Measurements from ENCODE around the gene COX14.
"Not testable (repeated sequence)": the region's sequence is repeated elsewhere in the genome, so short reads cannot be mapped to it uniquely, and the experiment has no call there.

Gene COX14

DNA sequence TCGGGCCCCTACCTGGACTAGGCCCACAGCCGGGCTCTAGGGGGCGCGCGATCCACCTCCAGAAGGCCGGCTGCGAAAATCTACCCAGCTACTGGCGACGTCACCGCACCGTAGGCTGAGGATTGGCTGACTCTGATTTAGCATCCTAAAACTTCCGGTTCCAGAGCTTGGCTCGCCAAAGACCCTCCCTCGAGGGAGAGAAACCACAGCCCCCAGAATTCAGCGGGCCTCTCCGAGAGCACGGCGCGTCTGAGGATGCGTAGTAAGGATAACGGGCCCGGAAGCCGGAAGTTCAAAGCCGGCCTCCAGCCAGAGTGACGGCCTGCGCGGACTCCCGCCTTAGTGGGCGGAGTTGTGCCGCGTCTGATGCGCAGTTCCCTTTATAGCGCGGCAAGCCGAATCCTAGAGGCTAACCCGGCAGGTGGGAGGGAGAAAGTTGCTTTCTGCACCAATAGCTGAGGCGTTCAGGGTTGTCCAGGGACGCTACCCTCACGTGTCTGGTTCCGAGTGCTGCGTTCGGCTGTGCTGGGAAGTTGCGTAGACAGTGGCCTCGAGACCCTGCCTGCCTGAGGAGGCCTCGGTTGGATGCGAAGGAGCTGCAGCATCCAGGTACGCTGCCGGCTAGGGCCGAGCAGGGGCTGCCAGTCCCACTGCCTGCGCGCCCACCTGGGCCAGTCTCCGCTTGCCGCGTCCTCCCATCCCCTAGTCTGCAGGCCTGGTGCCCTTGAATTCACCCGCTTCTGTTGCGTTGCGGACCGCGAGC, at the start of gene COX14:
Gene COX14 (plus strand): TSS at position 544 of the 763 bp plus-strand sequence. CDS start 7,808 bp downstream, outside the sequence.
- peak; percentile 100 for DNase-seq (ENCODE audit: low spot score)

DNA sequence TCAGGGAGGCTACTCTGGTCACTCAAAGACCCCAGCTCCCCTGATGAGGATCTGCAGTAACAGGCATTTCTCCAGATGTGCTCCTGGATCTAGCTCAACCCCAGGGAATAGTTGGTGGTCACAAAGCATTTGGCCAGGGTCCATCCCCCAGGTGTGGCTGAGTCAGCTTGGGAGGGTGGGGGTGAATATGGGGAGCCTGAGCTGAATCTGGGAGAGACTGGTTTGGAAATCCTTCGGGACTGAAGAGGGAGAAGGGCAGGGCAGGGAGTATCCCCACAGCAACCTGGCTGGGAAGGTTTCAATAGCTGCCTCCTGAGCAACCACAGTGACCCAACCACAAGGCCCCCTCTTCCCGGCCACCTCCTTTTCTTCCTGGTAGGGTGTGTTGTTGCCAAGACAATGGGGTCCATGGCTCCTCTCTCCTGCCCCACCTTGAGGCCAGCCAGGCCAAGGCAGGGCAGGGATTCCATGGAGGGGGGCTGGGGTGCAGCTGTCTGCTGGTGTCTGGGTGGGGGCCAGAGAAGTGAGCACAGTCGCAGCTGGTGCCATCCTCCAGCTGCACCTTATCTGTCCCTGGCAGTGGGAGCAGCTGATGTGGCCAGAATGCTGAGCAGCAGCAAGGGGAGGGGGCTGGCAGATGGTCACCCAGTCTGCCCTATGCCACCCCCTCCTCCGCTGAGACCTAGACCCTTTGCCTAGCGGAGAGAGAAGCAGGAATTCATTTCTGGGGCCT, 49.1 kb upstream of the COX14 start:
- DNase-seq (ENCODE audit: low spot score), result no peak

DNA sequence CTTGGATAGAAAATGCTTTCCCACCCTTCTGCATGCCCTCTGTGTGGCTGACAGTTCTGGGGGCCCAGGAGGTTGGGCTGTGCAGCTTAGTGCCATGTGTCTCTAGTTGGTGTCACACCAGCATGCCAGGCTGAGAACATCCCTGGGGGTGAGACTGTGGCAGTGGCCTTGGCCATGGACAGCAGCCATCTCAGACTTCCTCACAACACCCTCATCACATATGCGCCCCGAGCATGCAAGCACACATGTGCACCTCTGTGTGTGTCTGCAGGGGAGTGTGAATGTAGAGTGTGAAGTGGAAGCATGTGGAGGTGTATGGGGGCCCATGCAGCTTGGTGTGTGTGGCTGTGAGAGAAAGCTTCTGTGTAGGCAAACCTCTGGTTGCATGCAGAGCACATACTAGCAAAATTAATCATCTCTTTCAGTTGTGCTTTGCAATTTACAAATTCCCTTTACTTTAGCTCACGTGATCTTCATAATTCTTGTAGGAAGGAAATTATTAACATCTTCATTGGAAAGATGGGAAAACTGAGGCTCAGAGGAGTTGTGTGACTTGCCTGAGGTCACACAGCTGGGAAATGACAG, 46.2 kb upstream of the COX14 start:
- DNase-seq (ENCODE audit: low spot score), result no peak

DNA sequence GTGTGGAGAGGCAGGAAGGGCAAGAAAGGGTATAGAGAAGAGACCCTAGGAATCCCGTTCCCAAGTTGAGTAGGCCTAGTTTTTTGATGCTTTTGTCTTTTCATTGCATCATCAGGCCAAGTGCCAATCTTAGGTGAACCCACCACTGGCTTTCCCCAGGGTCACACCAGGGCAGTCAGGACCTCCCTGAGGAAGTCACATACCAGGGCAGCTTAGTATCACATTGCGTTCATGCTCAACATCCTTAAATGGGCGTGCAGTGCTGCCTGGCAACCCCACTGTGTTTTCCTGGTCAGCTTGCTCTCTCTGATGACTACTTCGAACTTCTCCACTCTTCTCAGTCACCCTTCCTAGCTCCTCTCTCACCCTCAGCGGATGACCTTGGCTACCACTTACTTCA, 45.6 kb upstream of the COX14 start:
- no peak for DNase-seq (ENCODE audit: low spot score)

DNA sequence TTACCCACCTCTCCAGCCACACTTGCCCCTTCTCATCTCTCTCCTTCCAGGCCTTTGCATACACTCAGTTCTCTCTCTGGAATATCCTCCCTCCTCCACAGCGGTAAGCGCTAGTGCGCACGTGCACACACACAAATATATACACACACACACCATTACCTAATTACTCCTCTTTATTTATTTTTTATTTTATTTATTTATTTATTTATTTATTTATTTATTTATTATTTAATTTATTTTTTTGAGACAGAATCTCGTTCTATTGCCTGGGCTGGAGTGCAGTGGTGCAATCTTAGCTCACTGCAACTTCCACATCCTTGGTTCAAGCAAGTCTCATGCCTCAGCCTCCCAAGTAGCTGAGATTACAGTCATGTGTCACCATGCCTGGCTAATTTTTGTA, 43.0 kb upstream of the COX14 start:
- DNase-seq (ENCODE audit: low spot score), result no peak

DNA sequence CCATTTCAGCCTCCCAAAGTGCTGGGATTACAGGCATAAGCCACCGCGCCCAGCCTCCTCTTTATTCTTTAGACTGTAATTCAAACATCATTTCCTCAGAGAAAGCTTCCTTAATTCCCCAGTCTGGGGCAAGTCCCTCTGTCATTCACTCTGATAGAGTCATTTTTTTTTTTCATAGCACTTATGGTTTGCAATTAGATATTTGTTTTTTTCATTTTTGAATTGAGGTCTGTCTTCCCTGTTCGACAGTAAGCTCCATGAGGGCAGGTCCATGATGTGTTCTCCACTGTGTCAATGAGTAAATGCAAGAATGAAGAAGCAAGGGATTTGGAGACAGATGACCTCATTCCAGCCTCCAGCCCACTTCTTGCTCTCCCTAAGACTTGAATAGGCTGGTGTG, 42.5 kb upstream of the COX14 start:
- DNase-seq (ENCODE audit: low spot score), result no peak

DNA sequence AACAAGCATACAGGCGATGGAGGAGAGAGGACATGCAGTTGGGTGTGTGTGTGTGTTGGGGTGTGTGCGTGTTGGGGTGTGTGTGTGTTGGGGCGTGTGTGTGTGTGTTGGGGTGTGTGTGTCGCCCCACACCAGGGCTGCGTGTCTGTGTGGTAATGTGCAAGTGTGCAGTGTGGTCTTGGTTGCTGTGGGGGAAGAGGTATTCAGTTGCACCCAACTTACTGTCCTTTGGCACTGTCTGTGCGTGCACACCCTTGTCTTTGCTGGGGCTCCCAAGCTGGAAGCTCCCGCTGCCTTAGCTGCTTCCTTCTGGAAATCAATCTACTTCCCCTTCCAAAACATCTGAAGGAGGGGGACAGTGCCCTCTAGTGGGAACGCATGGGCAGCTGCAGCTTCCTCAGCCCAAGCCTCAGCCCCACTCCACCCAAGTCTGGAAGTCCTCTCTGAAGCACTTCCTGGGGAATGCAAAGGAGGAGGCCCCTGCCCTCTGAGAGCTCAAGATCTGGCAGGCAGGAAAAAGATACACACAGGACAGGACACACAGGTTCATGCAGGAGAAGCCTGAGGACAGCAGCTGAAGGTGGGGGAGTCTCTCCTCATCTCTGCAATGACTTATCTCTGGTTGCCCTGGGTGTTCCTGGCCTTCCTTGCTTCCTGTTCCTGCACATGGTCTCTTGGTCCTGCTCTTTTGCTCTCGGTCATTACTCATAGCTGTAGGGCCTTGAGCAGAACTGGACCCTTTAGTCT, 41.5 kb upstream of the COX14 start:
- DNase-seq (ENCODE audit: low spot score), result peak; percentile 58

DNA sequence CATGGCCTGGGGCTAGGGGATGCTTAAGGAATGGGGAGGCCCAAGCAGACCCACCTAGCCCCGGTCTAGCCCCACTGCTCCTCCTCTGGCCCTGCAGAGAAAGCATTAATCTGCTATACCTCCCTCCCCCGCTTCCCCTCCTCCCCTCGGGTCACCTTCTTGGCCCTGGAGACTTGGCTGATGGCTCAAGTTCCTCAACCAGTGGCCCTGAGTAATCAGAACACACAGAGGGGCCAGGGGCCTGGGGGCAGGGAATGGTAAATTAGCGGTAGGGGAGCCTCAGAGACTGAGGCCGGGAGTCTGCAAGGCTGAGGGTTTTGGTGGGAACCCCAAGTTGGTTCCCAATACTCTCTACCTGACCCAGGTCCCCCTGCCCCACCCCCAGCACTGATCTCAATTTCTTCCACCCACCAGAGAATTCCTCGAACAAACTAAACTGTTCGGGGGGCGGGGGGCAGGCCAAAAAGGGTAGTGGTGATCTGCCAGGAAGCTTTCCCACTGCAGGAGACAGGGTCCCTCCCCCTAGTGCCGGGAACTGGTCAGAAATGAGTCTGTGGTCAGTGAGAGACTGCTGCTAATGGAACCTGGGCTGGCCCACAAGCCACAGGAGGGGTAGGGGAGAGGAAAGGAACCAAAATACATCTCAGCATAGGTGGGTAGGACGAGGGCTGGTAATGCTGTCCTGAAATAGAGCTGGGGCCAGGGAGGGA, 39.7 kb upstream of the COX14 start:
- no peak for DNase-seq (ENCODE audit: low spot score)

DNA sequence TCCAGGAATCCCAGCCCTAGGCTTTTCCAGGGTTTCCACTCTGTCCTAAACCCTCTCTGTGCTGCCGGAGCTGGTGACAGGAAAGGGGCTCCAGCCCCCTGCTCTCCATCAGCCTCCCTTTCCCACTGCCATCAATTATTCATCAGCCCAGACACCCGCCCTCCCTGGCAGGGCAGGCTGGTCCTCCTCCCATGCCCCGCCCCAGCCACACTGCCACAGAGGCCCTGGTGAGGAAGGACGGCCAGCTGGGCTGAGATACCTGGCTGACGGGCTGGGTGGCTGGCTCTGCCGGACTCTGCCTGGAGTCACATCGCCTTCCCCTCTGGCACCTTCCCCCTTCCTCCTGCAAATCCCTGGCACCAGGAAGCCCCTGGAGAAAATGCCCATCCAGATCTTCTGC, 38.8 kb upstream of the COX14 start:
- no peak for DNase-seq (ENCODE audit: low spot score)

DNA sequence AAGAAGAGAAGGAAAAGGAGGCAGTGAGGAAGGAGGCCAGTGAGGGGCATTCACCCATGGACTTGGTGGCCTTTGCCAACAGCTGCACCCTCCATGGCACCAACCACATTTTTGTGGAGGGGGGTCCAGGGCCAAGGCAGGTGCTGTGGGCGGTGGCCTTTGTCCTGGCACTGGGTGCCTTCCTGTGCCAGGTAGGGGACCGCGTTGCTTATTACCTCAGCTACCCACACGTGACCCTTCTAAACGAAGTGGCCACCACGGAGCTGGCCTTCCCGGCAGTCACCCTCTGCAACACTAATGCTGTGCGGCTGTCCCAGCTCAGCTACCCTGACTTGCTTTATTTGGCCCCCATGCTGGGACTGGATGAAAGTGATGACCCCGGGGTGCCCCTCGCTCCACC, 38.3 kb upstream of the COX14 start:
- DNase-seq (ENCODE audit: low spot score), result no peak

DNA sequence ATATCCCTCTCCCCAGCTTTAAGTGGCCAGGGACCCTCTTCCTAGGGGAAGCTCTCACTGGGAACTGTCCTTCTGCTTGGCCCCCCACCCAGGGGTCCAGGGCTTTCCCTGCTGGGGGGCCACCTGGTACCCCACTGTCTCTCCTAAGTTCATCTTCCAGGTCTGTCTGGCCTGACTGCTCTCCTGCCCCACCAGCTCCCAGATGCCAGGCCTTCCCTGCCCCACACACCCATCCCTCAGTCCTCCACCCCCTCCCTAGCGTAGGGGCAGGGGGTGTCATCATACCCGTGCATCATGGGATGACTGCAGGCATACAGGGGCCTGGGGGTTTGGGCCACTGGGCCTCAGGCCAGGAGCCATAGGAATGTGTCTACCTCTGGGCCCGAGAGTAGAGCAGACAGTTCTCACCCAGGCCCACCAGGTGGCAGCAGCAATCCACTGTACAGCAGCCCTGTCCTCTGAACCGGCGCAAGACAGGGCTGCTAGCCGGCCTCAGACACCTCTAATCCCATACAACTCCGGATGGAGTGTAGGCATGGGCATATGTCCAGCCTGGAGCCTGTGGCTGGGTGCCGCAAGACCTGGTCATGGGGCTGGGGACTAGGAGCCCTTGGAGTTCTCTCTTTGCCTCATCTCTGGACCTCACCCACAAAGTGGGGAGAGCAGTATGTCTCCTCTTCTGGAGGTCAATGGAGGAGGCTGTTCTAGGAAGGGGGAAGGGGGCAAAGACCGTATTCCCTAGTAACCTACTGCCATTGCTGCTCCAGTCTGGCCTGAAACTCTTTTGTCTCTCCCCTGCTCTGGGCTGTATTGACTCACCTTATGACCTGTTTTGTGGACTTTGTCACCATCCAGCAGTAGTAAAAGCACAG, 36.9 kb upstream of the COX14 start:
- DNase-seq (ENCODE audit: low spot score), result peak; percentile 73

DNA sequence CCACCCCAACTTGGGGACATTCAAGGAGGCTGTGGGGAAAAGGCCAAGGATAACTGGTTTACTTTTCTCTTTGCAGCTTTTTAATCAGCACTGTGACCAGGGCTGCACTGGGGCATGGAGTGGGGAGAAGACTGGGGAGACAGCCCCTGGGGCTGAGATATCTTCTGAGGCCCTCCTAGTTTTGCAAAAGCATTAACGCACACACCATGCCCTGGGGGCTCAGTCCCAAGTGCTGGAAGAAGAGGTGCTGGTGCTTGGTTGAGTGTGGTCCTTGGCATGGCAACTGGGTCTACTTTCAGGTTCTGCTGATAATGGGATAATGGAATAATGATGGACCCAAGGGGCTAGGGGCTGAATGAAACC, 36.2 kb upstream of the COX14 start:
- no peak for DNase-seq (ENCODE audit: low spot score)

DNA sequence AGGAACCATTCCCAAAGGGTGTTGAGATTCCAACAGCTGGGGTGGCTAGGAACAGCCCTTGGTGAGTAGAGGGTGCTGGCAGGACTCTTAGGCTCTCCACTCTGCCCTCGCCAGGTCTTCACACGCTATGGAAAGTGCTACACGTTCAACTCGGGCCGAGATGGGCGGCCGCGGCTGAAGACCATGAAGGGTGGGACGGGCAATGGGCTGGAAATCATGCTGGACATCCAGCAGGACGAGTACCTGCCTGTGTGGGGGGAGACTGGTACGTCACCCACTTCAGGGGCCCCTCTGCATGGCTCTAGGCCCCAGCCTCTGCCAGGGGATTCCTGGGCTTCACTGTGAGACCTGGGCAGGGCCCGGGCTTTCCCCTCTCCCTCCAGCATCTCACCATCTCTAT, 34.9 kb upstream of the COX14 start:
- DNase-seq (ENCODE audit: low spot score), result no peak

DNA sequence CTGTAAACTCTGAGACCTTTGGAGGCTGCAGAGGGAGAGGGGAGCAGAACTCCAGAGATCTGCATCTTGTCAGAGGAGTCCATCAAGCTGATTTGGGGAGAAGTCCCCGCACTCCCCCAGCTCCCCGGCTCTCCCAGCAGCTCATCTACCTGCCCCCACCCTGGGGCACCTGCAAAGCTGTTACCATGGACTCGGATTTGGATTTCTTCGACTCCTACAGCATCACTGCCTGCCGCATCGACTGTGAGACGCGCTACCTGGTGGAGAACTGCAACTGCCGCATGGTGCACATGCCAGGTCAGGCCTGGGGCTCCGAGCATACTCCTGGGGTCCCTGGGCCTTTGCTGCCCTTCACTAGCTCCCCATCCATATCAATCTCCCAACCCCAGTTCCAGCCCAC, 33.8 kb upstream of the COX14 start:
- no peak for DNase-seq (ENCODE audit: low spot score)

DNA sequence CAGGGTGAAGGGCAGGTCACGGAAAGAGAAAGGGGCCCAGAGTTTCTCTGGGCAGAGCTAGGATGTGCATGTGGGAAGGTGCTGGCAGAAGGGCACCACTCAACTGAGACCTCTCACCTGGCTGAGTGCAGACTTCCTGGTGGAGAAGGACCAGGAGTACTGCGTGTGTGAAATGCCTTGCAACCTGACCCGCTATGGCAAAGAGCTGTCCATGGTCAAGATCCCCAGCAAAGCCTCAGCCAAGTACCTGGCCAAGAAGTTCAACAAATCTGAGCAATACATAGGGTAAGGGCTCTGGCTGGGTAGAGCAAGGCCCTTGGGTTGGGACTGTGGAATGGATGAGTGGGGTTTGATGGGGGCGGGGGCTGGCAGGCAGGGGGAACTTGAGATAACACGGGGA, 32.3 kb upstream of the COX14 start:
- no peak for DNase-seq (ENCODE audit: low spot score)

DNA sequence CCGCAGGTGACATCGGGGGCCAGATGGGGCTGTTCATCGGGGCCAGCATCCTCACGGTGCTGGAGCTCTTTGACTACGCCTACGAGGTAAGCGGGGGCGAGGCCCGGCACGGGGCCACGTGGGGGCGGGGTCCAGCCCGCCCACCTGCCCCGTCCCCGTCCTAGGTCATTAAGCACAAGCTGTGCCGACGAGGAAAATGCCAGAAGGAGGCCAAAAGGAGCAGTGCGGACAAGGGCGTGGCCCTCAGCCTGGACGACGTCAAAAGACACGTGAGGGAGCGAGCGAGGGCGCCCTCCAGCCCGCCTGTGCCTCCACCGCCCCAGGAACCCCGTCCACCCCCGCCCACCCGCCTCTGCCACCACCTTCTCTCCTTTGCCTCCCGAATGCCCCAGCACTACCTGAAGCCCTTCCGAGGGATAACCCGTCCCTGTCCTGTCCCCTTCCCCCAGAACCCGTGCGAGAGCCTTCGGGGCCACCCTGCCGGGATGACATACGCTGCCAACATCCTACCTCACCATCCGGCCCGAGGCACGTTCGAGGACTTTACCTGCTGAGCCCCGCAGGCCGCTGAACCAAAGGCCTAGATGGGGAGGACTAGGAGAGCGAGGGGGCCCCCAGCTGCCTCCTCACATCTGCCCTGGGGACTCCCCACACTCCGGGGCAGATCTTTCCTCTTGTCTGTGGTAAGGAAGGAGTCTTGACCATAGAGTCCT, 30.8 kb upstream of the COX14 start:
- no peak for DNase-seq (ENCODE audit: low spot score)

DNA sequence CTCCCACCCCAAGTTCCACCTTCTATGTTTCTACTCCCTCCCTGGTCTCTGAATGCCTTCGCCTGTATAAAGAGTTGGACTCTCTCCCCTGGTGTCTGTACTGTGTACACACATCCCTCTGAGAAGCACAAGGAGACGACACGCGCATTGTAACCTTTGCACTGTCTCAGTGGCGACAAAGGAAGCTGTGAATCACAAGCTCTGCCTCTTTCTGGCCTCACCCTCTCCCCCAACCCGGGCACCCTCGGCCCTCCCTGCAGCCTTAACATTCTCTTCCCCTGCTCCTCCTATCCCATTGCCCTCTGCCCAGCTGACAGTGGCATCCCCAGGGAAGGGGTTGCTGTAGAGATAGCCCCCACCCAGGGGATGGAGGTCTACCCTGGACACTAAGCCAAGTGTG, 29.4 kb upstream of the COX14 start:
- no peak for DNase-seq (ENCODE audit: low spot score)

DNA sequence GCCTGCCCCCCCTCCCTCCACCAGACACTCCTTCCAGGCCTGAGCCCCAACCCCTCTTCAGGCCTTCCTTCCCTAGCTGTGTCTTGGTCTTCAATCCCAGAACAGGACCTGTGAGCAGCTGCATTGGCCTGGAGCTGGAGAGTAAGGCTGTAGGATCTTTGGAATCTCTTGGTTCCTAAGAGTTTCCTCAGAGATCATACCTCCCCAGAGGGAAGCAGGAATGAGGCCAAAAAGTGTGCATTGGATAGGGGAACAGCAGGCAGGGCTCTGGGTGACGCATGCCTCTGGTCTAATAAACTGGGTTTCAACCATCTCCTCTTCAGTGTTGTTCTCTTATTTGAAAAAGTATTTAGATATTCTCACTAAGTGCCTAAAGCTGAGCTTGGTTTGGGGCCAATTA, 28.7 kb upstream of the COX14 start:
- no peak for DNase-seq (ENCODE audit: low spot score)

DNA sequence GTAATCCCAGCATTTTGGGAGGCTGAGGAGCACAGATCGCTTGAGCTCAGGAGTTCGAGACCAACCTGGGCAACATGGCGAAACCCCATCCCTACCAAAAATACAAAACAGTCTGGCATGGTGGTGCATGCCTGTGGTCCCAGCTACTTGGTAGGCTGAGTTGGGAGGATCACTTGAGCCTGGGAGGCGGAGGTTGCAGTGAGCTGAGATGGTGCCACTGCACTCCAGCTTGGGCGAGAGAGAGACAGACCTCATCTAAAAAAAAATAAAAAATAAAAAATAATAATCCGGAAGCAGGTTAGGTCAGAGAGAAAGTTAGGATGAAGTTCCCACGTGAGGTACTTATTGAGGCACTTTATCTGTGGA, 27.6 kb upstream of the COX14 start:
- DNase-seq (ENCODE audit: low spot score), result not testable (repeated sequence)

Measured in COLO829 (cell line).